Measurements from ENCODE around the gene CLEC3A.
"Not testable (repeated sequence)": the region's sequence is repeated elsewhere in the genome, so short reads cannot be mapped to it uniquely, and the experiment has no call there.

Gene CLEC3A, protein sequence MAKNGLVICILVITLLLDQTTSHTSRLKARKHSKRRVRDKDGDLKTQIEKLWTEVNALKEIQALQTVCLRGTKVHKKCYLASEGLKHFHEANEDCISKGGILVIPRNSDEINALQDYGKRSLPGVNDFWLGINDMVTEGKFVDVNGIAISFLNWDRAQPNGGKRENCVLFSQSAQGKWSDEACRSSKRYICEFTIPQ

DNA sequence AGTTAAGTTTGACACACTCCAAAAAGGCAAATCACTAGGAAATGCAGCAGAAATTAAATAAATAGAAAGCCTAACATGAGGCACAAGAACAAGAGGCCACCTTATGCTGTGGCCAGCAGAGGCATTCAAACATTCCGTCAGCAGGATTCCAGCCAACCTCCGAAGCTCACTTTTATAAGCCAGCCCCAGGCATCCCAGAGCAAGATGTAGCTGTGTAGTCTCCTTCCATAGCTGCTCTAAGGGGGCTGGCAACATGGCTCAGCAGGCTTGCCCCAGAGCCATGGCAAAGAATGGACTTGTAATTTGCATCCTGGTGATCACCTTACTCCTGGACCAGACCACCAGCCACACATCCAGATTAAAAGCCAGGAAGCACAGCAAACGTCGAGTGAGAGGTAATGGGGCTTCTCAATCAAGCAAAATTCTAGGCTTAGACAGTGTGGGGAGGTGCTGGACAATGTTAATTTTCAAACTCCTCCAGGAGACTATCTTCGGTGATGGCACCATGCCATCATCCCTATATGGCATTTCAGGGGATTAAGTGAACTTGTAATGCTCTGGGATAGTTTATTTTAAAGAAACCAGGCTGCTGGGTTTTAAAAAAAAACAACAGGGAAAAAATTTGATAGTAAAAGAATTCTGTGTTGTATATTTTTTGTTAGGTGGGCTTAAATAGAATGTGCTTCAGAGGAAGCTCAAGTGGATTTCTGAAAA lies at the start of gene CLEC3A:
Gene CLEC3A (plus strand): TSS at position 202 of the 714 bp plus-strand sequence. CDS start 79 bp downstream, at position 281.
- no peak for DNase-seq

DNA sequence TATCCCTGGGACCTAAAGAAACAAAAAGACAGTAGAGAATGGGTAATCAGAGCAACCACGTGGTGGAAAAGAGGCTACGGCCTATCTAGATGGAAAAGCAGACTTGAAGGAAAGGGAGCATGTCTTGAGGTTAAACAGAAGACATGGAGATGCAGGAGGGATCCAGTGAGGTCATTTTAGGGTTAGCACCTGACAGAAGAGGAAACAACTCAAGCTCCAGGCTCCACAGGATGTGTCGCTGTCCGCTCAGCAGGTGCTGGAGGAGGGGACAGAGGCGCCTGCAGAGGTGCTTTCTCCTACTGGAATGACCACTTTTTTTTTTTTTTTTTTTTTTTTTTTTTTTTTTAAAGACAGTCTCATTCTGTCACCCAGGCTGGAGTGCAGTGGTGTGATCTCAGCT lies 47.5 kb upstream of the CLEC3A start:
- no peak for DNase-seq

DNA sequence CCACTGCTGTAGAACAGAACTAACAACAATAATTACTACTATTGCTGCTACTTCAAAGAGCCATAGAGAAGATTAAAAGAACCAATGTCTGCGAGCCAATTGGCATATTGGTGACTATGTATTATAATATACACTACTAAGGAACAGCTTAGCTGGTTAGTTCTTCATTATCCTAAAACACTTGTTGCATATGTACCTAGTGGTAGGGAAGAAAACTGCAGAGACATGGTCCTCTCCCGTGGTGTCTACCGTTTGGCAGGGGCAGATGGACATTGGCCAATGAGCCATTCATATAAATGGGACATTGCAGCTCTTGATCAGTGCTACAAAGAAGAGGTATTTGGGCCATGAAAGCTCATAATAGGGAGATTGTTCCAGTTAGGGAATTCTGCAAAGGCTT lies 46.4 kb upstream of the CLEC3A start:
- no peak for DNase-seq

DNA sequence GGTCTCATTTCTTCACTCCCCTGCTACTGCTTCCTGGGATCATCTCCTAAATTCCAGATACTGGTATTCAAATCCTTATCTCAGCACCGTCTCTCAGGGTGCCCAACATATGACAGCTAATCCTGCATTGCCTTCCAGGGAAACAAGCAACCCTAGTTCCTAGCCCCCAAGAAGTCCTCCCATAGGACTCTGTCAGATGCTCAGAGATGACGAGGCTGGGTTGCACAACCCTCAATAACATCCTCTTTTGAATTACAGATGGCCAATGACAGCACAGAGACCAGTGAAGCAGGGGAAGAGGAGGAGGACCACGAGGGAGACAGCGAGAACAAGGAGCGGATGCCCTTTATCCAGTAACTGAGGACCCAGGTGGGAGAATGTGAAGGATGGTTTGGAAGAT lies 45.0 kb upstream of the CLEC3A start:
- DNase-seq: no peak

DNA sequence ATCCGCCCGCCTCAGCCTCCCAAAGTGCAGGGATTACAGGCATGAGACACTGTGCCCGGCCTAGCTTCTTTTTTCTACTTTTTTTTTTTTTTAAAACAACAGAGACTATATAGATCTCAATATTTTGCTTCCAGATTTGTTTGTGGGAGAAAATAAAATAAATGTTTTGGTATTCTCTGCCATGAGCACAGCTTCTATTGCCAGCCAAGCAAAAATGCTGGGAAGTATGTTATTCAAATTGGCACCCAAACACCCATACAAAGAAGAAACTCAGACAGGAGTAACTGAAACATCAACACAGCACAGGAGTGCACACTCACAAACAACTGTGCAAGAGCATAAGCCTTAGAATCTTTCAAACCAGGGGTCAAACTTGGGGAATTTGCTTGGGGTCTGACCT lies 37.2 kb upstream of the CLEC3A start:
- no peak for DNase-seq

DNA sequence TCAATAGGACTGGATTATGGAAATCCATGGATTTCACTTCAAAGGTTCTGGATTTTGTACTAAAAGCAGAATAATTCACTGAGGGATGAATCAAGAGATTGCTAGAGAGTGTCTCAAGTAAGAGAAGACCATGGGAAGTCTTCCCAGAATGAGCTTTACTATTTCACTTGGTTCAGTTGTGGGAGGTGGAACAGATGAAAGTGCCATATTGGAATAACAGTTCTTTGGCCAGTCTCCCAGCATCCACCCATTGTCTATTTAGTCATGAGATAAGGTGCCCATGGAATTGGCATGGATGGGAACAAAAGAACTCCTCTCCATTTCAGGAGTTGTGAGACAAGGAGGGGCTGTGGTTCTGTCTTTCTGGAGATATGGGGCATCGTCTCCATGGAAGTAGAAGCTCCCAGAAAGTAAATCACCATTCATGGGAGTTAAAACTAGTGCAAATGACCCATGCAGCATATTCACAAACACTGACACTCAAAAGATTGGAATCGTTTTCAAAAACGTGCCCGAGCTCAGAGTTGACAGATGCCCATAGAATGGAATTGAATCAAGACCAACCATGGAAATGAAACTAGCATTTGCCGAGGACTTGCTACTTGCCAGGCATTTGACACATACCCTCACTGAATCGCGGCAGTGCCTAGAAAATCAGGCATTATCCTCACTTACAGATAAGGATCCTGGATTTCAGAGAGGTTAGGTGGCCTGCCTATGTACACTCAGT lies 36.2 kb upstream of the CLEC3A start:
- no peak for DNase-seq

DNA sequence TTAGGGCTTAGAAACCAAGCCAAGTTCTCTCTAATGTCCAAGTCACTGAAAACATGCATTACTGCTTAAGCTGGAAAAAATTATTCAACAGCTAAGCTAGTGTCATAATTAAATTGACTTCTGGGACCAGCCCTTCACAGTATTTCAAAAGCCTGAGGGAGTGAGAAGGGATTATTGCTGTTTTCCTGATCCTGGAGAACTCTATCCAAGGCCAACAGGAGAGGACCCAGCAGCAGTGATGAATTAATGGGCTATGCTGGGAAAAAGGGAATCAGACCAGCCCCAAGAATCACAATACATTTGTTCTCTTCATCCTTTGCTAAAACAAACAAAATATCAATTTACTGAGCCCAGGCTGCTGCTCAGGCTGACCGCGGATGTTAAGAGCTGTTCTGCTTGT lies 34.5 kb upstream of the CLEC3A start:
- no peak for DNase-seq

DNA sequence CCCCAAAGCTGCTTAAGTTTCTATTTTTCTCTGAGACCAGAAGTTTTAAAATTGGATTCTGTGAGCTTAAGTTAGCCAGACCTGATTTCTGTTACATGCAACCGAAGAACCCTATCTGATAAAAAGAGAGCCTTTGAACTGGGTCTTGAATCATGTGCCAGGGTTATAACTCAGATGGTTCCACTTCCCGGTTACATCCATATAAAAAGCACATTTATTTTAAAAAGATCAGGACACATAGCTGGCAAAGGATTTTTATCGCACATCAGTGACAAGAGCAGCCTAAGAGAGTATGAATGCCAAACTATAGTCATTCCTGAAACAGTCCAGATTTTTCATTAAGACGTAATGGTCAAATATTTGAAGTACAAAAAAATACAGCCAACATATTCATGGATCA lies 32.5 kb upstream of the CLEC3A start:
- no peak for DNase-seq

DNA sequence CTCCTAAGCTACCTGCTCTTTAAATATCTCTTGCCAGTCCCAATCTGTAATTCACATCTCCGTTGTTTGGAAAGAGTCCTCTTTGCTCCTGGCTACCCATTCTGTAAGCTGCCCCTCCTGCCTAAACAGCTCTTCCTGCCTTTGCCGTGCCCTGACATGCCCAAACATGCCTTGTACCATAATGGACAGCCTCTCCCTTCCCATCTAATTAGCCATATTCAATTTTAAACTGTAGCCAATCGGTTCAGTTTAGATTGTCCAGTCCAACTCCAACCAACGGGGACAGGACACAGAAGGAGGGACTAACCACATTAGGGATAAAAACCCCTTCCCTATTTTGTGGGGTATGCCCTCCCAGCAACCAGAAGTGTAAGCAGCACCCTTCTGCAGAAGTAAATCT lies 30.6 kb upstream of the CLEC3A start:
- DNase-seq: no peak

DNA sequence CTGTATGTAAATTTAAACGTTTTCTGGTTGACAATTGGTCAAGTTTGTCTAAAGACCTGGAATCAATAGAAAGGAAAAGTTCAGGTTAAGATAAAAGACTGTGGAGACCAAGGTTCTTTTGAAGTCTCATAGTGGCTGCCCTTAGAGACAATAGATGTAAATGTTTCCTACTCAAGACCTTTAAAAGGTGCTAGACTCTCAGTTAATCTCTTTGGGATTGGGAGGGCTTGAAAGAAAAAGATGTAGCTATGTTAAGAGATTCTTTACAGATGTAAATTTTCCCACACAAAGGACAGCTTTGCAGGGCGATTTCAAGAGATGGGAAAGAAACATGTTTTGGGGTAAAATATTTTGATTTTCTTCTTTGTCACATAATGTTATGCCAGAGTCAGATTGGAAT lies 30.0 kb upstream of the CLEC3A start:
- not testable (repeated sequence) for DNase-seq

DNA sequence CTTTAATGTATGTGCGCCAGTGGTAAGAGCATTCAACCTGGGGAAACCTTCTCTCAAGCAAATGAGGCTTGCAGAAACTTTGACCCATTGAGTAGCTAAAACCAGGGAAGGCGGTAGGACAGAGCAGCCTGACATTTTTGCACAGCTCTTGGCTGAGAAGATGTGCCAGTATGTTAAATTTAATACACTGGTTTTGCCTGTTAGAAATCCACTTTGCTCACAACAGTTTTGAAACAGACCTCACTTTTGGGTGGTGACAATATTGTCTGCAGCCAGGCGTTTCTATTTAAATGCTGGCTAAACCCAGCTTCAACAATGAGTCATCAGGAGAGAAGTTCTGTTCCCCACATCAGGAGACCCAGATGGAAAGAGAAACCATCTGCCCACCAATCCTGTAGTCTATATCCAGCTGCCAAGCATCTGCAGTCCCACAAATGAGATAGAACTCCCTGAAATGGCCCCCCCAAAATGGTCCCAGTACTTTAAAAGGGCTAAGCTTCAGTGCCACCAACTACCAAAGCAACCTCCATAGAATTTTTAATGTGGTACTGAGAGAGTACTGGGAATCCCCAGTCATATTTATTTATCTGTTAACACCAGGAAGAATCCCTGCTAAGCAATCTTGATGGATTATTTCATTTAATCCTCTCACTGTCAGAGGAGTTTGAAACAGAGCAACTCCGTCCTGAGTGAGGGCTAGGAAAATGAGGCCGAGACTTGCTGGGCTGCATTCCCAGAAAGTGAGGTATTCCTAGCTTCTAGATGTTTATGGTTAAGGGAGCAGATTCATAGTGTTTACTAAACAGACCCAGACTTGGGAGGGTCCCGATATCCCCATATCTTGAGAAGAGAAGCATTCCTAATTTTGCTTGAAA lies 29.0 kb upstream of the CLEC3A start:
- peak; percentile 60 for DNase-seq

DNA sequence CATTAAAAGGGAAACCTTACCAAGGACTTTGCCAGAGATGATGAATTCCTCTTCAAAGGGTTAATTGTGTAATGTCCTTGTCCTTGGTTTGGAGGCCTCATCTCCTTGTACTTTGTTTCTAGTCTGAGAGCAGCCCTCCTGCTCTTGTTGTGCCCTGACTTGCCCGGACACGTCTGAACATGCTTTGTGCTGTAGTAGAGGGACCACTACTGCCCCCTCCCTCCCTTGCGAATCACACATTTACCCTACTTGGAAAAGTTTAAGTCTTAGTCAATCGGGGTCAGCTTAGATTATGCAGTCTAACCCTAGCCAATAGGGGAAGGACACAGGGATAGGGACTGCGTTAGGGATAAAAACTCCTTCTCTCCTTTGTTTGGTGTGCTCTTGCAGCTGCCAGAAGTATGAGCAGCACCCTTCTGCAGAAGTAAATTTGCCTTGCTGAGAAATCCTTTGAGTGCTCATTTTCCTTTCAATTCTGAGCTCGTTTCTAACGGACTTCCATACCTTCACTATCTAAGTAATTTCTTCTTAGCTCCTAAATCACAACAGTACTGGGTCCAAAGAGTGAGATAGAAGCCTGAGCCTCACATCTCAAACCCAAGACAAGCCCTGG lies 26.4 kb upstream of the CLEC3A start:
- DNase-seq: no peak

DNA sequence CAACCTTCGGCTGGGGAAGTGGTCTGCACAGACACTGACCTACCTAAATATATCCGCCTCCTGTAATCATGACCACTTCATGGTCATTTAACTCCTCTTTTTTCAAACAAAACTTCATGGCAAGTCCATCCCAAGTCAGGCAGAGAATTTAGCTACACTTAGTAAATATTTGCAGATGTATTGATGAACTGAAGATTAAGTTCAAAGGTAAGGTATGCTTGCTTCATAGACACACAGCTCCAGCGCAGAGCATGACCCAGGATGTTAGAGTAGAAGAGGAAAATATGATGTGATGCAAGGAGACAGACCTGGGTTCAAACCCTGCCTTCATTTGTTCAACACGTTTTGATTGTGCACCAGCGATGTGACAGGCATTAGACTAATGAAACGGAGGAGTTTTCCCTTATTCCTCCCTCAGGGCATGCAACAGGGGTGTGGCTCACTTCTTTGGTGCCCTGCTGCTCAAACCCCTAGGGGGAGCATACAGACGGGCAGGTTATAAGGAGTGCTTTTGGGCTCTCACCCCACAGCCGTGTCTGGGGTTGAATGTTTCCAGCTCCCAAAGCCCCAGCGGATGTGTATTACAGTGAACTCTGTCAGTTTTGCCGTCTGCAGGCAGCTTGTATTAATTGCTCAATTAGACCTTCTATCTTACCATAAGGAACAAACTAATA lies 23.9 kb upstream of the CLEC3A start:
- no peak for DNase-seq

DNA sequence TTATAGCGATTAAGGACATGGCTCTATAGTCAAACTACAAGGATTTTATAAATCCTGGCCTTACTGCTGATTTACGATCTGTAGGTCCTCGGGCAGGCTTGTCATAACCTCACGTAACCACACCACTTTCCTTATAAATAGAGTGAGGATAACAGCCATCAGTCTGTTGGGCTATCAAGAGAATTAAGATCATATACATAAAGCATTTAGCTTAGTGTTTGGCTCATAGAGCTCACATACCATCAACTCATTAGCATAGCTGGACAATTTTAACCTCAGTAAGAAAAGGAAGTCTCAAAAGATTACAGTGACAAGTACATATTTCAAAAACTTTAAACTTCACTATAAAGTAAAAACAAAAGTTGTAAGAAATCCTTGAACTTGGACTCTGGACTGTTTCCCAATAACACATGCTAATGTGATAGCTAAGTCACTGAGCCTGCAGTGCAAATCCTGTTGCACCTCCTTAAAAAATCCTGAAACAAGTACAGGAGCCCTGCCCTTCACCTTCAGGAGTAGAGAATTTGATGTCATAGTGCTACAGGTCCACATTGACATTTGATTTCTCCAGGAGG lies 20.8 kb upstream of the CLEC3A start:
- no peak for DNase-seq

DNA sequence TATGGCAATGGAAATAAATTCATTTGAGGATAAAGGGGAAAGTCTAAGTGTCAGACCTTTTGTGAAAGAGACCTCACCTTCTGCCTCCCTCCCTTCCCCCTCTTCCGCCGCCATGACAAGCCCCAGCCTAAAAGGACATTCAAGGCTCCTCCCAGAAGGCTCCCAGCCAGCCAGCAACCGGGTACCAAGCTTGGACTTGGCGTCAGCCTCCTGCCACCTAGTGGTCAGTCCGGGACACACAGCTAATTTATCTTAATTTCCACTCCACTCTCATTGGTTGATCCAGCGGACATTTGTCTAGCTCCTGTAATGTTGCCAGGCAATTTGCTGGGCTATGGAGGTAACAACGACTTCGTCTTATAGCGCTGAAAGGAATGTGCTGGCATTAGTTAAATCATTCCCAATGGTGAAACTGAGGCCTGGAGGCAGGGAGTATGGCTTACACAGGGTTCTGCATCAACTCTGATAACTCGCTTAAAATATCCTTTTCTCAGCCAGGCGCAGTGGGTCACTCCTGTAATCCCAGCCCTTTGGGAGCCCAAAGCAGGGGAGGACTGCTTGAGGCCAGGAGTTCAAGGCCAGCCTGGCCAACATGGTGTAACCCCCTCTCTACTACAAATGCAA lies 19.3 kb upstream of the CLEC3A start:
- DNase-seq: peak; percentile 86

DNA sequence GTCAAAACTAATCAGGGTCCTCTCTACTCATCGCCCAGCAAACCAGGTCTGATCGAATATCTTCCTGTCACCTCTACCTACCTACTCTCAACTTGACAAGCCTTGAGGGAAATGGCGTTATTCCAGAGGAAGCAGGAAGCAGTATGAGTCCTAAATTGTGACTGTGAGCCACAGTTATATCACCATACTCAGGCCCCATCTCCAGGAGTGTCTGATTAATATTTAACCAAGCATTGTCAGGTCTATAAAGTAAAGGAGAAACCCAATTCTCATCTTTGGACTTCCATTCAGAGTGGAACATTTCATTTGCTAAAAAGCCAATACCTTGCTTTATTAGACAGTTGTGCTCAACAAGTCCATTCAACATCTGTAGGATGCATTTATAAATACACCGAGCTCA lies 17.8 kb upstream of the CLEC3A start:
- no peak for DNase-seq

DNA sequence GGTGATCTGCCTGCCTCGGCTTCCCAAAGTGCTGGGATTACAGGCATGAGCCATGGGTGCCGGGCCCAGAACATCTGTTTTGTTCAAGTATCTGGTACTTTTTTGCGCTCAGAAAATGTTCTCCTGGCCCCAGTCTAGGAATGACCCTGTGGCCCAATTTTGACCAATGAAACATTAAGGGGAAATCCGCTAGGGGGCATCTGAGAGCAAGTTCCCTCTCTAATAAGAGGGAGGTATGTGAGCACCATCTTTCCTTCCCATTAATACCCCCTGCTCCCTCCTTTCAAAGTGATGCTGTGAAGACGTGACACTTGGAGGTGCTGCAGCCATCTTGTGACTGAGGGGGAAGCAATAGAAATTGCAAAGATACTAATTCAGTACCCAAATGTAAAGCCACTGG lies 16.5 kb upstream of the CLEC3A start:
- DNase-seq: no peak

DNA sequence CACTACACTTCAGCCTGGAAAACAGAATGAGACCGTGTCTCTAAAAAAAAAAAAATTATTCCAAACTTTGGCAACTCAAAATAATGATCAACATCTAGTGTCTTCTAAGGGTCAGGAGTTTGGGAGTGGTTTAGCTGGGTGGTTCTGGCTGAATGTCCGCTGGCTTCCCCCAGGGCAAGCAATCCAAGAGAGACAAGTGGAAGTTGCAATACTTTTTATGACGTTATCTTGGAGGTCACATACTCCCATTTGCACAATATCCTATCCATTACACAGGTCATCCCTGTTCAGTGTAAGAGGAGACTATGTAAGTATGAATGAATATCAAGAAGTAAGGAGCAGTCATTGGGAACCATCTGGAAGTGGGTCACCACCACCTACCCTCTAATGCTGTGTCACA lies 15.2 kb upstream of the CLEC3A start:
- DNase-seq: no peak

DNA sequence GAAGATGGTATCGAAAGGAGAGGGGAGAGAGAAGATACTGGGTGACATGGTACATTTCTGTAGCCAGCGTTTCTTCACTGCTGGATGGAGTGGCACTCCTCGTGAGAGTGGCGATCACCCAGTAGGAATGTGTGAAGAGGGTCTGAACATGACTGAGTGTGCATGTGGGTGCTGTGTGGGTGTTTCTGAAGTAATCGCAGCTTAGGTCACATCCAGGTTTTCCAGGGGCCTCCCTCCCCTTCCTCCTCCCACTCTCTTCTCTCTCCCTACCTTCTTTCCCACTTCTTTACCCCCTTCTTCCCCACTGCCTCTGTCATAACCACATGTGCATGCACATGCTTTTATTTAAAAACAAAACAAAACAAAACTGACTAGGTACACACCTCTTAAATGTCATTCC lies 1.8 kb downstream of the CLEC3A start:
- DNase-seq: no peak

DNA sequence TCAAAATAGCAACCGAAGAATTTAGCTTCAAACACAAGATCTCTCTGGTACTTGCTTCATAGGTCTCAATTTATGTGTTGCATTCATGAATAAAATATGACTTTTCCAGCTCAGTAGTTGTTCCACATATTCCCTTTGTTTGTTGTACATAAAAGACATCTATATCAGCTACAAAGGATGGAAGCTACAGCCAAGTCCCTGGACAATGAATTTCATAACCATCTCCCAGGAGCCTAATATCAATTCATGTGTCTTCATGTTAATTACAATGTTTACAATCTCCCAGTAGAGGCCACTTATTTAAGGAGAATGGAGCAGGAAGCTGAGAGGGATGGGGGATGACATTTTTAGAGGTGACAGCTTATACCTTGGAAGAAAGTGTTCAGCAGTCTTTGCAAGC lies 3.3 kb downstream of the CLEC3A start:
- DNase-seq: no peak

DNA sequence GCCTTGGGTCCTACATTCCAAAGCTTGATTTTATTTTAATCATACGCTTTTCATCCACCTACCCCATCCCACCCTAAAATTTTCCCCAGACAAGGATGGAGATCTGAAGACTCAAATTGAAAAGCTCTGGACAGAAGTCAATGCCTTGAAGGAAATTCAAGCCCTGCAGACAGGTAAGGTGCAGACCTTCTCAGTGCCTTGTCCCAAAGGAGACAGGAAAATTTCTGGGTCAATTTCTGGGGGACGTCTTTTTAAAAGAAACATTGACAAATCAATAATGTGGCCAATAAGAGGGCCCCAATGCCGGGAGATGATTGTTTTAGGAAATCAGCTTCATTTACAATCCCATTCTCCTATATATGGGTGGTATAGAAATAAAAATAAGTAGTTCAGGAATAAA lies 5.7 kb downstream of the CLEC3A start:
- no peak for DNase-seq

Data from fibroblast of skin of right biceps (primary cell).